Upper lobe of left lung (tissue), 6 donors: Measurements from ENCODE around the gene ZXDC. TPM values are rescaled to one million over a fixed set of nuclear protein-coding genes. Genes with fewer than 3 reads are reported as not detected.
A peak's percentile ranks its signal among the peaks of the same experiment; 100 is the strongest.

Experiments
- ATAC-seq, 2 donors: fragments of 200-7000 bp; cut with Tn5 transposase; one replicate each; pipeline ENCODE4 v1.9.1; 2022; ENCODE audit warnings: mild to moderate bottlenecking in 2 of 2, moderate library complexity in 2 of 2; ENCODE audit not compliant: low FRiP score in 2 of 2
- DNase-seq, 2 donors: peaks; one replicate each; pipeline ENCODE4 v3.0.0-alpha.2; 2019 to 2020
- H3K27ac ChIP-seq, 4 donors: fragments of 200-600 bp; sonication (generic); one replicate each; pipeline ENCODE4 v1.5.1; 2016 to 2019
- H3K27me3 ChIP-seq, 4 donors: fragments of 200-600 bp; sonication (generic); one replicate each; pipeline ENCODE4 v1.5.1; 2017 to 2019
- H3K36me3 ChIP-seq, 4 donors: fragments of 200-600 bp; sonication (generic); one replicate each; pipeline ENCODE4 v1.5.1; 2016 to 2019
- H3K4me1 ChIP-seq, 4 donors: fragments of 200-600 bp; sonication (generic); one replicate each; pipeline ENCODE4 v1.5.1; 2018 to 2019
- H3K4me3 ChIP-seq, 4 donors: fragments of 200-600 bp; sonication (generic); one replicate each; pipeline ENCODE4 v1.5.1; 2017 to 2019; ENCODE audit warnings: mild to moderate bottlenecking in 2 of 4, moderate library complexity in 1 of 4
- H3K9me3 ChIP-seq, 4 donors: fragments of 200-600 bp; sonication (generic); one replicate each; pipeline ENCODE4 v1.5.1; 2018 to 2019
- CTCF ChIP-seq, 6 experiments: fragments of 450-650 bp in 4 of 6; fragments of 200-600 bp in 2 of 6; sonication (generic) in 2 of 6; IDR thresholded peaks; one replicate each; pipeline ENCODE4 v1.5.1; 2016 to 2019; ENCODE audit warnings: antibody characterized with exemption in 6 of 6
- EP300 ChIP-seq, 4 donors: sonication (generic); formaldehyde crosslinking; IDR thresholded peaks; one replicate each; pipeline ENCODE4 v1.5.1; 2017; ENCODE audit warnings: antibody characterized with exemption in 4 of 4, control low read depth in 2 of 4
- POLR2A ChIP-seq, 4 donors: fragments of 450-650 bp; IDR thresholded peaks; one replicate each; pipeline ENCODE4 v1.5.1; 2016 to 2017; ENCODE audit warnings: antibody characterized with exemption in 4 of 4, mild to moderate bottlenecking in 2 of 4
- POLR2AphosphoS5 ChIP-seq, 2 donors: sonication (generic); formaldehyde crosslinking; IDR thresholded peaks; one replicate each; pipeline ENCODE4 v1.5.1; 2017; ENCODE audit warnings: antibody characterized with exemption in 2 of 2
- WGBS, 2 donors: methylation state at CpG; one replicate each; pipeline ENCODE4 v1.1.5; 2017 to 2018; 5-methylcytosine and 5-hydroxymethylcytosine counted together
- total RNA-seq, 6 donors: library from RNA; depleted of rRNA in 4 of 6; stranded (reverse); fragments of >200 nt in 4 of 6; gene quantifications; one replicate each; pipeline versions ENCODE4 v1.1.0 to v1.2.1, GENCODE V29; 2016 to 2021
- donor health status: DM: no; HTN: no; CAD: no; lungs with moderate emphysema.
- donor health status: DM: no; HTN: yes; CAD: no; lungs with severe emphysema.

The ZXDC gene
- total RNA-seq, 6 donors from 2014 or later: 35.9 to 112 (median 53.5) TPM

GRCh38 chr3:126435456-126436315 lies 40.0 kb downstream of the ZXDC start:
- peaks cover 15 to 69% (median 50%) of the 10 kb centered on the region in 4 donors for H3K36me3 ChIP-seq
- H3K9me3 ChIP-seq: no peaks in the 10 kb centered on the region
- no peak overlapping the region for H3K4me3 ChIP-seq
- TF ChIP-seq CTCF (IDR thresholded peaks at IDR 0.05): no peak
- TF ChIP-seq POLR2AphosphoS5 (IDR thresholded peaks at IDR 0.05): no peak
- no peak overlapping the region for H3K27ac ChIP-seq
- DNase-seq (peak in 1 of 2 donors; percentile 75), ATAC-seq (no peak)
- no peaks in the 10 kb centered on the region for H3K27me3 ChIP-seq
- 90 to 96% methylated on average over 10 to 14 of the region's 14 CpGs for WGBS, 2 donors
- H3K4me1 ChIP-seq: no peaks in the 10 kb centered on the region

GRCh38 chr3:126434931-126435411 lies 40.7 kb downstream of the ZXDC start:
- no peaks in the 10 kb centered on the region for H3K27me3 ChIP-seq
- no peaks in the 10 kb centered on the region for H3K9me3 ChIP-seq
- DNase-seq (no peak), ATAC-seq (peak in 1 of 2 donors; percentile 4)
- peaks cover 15 to 62% (median 49%) of the 10 kb centered on the region in 4 donors for H3K36me3 ChIP-seq
- 97 to 100% methylated on average over 3 to 7 of the region's 8 CpGs for WGBS, 2 donors
- H3K27ac ChIP-seq: no peak overlapping the region
- H3K4me1 ChIP-seq: no peaks in the 10 kb centered on the region
- no peak overlapping the region for H3K4me3 ChIP-seq
- TF ChIP-seq EP300 (IDR thresholded peaks at IDR 0.05) (no peak), POLR2A (IDR thresholded peaks at IDR 0.05) (no peak), POLR2AphosphoS5 (IDR thresholded peaks at IDR 0.05) (no peak), CTCF (IDR thresholded peaks at IDR 0.05) (no peak)

- H3K9me3 ChIP-seq: no peaks in the 10 kb centered on the region
- no peak for ATAC-seq
- no peak overlapping the region for H3K27ac ChIP-seq
- 88 to 92% methylated on average over 1 to 6 of the region's 6 CpGs for WGBS, 2 donors
- no peaks in the 10 kb centered on the region for H3K27me3 ChIP-seq
- TF ChIP-seq EP300 (IDR thresholded peaks at IDR 0.05) (no peak), POLR2AphosphoS5 (IDR thresholded peaks at IDR 0.05) (no peak), CTCF (IDR thresholded peaks at IDR 0.05) (no peak)
- no peak overlapping the region for H3K4me3 ChIP-seq
- peaks cover 10 to 54% (median 41%) of the 10 kb centered on the region in 4 donors for H3K36me3 ChIP-seq
- no peak for DNase-seq
- no peaks in the 10 kb centered on the region for H3K4me1 ChIP-seq
Observed at GRCh38 chr3:126434264-126434590, 41.5 kb downstream of the ZXDC start.

GRCh38 chr3:126433496-126434263 lies 42.0 kb downstream of the ZXDC start:
- 86 to 93% methylated on average over 5 to 12 of the region's 13 CpGs for WGBS, 2 donors
- DNase-seq (peak in 1 of 2 donors; percentile 64), ATAC-seq (no peak)
- Histone ChIP-seq H3K4me1 (no peaks in the 10 kb centered on the region), H3K9me3 (no peaks in the 10 kb centered on the region), H3K4me3 (no peak overlapping the region), H3K27me3 (no peaks in the 10 kb centered on the region), H3K36me3 (peaks cover 10 to 49% (median 36%) of the 10 kb centered on the region in 4 donors), H3K27ac (no peak overlapping the region)
- no peak for TF ChIP-seq POLR2A (IDR thresholded peaks at IDR 0.05)
- TF ChIP-seq CTCF (IDR thresholded peaks at IDR 0.05): no peak
- TF ChIP-seq POLR2AphosphoS5 (IDR thresholded peaks at IDR 0.05): no peak
- TF ChIP-seq EP300 (IDR thresholded peaks at IDR 0.05): no peak
